GM18502 (cell line): Measurements from ENCODE around the gene ARHGAP30.
"Not testable (repeated sequence)": the region's sequence is repeated elsewhere in the genome, so short reads cannot be mapped to it uniquely, and the experiment has no call there.

Experiments
- ATAC-seq: cut with Tn5 transposase; IDR thresholded peaks from one replicate; pipeline ENCODE4 v1.9.1; 2021; ENCODE audit warnings: mild to moderate bottlenecking; ENCODE audit not compliant: unreplicated experiment, poor library complexity

The ARHGAP30 gene

DNA sequence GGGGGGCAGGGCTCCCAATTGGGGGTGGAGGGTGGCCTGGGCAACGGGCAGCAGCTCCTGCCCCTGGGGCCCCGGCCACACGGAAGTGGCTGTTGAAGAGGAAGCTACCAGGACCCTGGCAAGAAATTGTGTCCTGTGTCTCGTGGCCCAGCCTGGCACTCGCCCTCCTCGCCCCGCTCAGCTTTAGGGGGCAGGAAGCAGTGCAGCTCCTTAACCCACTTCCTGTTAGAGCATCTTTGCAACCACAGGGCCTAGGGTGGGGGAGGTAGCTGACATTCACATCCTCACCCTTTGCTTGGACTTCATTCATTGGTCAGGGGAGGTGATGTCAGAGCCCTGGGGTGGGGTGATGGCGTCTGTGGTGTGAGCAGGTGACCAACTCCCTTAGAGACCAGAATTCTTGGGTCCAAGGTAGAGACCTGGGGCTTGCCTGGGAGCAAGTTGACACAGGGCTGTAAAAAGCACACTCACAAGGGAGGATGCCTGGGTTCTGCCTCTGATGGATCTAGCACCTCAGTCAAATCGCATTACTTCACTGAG, at the start of gene ARHGAP30:
Gene ARHGAP30 (minus strand): TSS at position 161 of the 540 bp plus-strand sequence. CDS start 267 bp downstream, outside the sequence.
- peak; percentile 84 for ATAC-seq

DNA sequence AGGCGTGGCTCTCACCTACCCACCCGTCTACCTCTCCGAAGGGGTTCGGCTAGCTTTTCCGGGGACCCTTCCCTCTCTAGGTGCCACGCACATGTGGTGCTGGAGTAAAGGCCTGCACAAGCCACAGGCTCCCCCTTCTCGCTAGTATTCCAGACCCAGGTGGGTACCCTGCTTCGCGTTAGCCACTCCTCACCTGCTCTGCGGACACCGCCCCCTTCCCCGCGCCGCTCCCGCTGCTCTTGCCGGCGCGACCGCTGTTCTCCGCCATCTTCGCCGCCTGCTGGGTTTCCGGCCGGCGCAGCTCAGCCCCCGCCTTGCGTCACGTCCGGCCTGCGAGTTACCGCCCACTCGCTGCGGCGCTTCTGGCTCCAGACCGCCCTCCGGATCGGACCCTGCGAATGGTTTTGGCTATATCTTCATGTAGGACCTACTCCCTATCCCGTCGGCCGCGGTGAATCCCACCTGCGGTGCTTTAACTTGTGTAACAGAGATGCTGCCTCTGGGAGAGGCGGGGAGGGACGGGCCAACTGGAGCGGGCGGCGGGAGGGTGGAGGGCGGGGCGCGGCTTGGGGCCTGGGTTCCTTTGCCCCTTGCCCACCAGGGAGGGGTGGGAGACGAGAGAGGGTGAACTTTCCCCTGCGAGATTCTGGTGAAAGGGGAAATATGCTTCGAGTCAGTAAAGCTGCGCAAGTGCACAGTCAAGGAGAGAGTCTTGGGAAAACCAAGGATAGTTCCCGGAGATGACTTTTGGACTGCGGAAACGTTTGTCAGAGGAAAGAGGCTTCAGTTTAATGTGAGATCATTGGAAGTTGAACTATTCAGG, 48.3 kb upstream of the ARHGAP30 start, which contains the start of the genes NIT1 and PFDN2:
Gene NIT1 (plus strand): TSS at position 347 of the 823 bp plus-strand sequence. CDS start 72 bp downstream, at position 419.
Gene PFDN2 (minus strand): TSS at position 279 of the 823 bp plus-strand sequence. CDS start 11 bp downstream, at position 268.
- peak; percentile 80 for ATAC-seq

GRCh38 chr1:161115961-161116360, 46.3 kb upstream of the ARHGAP30 start:
- not testable (repeated sequence) for ATAC-seq

- no peak for ATAC-seq
These were observed 45.5 kb upstream of the ARHGAP30 start for GRCh38 chr1:161115132-161115711.

- no peak for ATAC-seq
These were observed 44.9 kb upstream of the ARHGAP30 start for GRCh38 chr1:161114556-161114955.

- no peak for ATAC-seq
These were observed 44.2 kb upstream of the ARHGAP30 start for GRCh38 chr1:161113915-161114314.

- no peak for ATAC-seq
These were observed 41.8 kb upstream of the ARHGAP30 start for GRCh38 chr1:161111527-161111926.

DNA sequence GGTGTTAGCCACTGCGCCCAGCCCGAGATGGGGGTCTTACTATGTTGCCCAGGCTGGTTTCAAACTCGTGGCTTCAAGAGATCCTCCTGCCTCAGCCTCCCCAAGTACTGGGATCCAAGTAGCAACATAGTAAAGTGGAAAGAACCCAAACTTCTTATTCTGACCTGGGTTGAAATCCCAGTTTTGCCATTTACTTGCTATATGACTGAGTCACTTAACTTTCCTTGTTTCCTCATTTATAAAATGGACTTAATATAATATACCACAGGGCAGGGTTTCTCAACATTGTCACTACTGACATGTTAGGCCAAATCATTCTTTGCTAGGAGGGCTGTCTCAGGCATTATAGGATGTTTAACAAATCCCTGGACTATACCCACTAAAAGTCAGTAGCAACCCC, 41.4 kb upstream of the ARHGAP30 start:
- ATAC-seq: no peak

DNA sequence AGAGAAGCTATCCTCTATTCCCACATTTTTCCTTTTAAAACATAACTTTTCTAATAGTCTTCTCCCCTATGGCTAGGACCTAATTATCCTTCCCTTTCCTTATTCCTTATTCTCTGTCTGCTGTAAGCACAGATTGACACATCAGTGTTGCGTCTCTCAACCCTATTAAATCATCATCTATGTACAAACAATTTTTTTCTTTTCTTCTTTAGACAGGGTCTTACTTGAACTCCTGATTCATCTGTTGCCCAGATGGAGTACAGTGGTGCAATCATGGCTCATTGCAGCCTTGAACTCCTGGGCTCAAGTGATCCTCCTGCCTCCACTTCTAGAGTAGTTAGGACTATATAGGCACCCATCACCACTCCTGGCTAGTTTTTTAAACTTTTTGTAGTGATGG, 36.7 kb upstream of the ARHGAP30 start:
- no peak for ATAC-seq

- ATAC-seq: no peak
These were observed 30.9 kb upstream of the ARHGAP30 start for GRCh38 chr1:161100556-161100955.

DNA sequence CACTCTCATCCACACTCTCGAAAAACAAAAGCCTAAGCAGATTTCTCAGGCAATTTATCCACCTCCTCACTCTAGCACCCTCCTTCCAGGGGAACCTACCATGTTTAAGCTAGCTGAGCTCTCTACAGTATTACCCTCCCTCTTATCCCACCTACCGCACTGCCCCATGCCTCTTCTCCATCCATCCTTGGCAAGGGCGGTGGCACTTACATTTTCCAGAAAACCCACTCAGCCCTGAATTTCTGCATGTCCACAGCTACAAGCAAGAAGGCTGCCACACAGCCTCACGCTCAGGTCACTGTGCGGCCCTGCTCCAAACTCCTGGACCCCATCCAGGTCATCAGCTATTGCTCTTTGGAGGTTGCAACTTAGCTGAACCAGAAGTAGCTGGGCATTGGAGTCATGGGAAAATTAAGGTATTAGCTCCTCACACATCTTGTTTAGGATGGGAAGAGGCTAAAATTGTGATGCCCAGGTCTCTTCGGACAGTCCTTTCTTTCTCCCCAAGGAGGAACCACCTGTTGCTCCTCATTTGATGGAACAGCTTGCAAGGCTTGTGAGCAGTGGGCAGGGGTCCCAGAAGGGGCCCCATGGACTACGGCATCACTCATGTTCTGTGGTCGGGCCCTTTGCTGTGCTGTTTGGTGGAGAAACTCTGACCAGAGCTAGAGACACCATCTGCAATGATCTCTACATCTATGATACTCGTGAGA, 29.6 kb upstream of the ARHGAP30 start:
- no peak for ATAC-seq

GRCh38 chr1:161098210-161099068, 28.7 kb upstream of the ARHGAP30 start, which contains the start of gene KLHDC9:
TSS of gene KLHDC9 (plus strand) at chr1:161098361. CDS start at chr1:161098536, 175 bp downstream.
- ATAC-seq: peak; percentile 66

DNA sequence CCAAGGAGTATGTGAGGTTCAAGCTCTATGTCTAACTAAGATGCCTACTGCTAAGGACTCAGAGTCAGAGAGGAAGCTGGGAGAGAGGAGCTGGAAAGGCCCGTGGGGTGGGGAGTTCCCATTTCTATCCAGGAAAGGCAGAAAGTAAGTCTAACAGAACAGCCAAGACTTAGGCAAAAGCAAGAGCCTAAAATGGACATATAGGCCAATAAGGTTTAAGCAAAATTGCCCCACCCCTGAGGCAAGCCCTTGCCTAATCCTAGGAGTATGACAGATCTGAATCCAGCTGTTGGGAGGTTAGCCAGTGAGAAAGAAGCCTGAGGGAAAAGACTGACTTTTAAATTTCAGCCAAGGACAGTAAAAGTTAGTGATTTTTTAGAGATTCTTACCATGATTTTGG, 26.8 kb upstream of the ARHGAP30 start:
- no peak for ATAC-seq

DNA sequence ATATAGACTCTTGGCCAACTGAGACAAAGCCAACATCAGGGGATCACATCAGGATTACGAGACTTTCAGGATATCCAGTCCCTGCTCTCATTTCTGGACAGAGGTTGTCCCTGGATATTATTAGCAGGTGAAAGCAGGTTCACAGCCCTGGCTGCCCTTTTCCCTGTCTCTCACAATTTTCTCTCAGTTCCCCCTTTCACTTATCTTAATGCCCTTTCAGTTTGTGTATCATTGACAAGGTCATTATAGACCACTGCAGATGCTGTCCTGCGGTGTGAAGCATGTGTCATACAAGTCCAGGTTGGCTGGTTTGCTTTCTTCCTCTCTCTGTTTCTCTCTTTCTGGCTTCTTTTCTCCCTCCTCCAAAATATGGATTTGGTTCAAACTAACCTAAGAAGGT, 26.3 kb upstream of the ARHGAP30 start:
- ATAC-seq: no peak

- no peak for ATAC-seq
These were observed 25.5 kb upstream of the ARHGAP30 start for GRCh38 chr1:161095230-161095629.

DNA sequence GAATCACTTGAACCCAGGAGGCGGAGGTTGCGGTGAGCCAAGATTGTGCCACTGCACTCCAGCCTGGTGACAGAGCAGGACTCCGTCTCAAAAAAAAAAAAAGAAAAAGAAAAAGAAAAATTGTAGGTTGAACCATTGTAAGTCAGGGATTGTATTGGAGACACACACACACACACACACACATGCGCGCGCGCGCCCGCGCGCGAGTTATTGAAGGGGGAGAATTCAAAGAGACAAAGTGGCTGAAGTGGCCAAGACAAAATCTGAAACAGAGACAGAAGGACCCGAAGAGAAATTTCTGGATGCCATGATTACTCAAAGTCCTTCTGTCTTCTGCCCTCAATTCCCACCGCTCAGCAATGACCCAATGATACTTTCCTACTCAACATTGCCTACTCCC, 24.8 kb upstream of the ARHGAP30 start:
- no peak for ATAC-seq

GRCh38 chr1:161092621-161093028, 22.9 kb upstream of the ARHGAP30 start:
- no peak for ATAC-seq

DNA sequence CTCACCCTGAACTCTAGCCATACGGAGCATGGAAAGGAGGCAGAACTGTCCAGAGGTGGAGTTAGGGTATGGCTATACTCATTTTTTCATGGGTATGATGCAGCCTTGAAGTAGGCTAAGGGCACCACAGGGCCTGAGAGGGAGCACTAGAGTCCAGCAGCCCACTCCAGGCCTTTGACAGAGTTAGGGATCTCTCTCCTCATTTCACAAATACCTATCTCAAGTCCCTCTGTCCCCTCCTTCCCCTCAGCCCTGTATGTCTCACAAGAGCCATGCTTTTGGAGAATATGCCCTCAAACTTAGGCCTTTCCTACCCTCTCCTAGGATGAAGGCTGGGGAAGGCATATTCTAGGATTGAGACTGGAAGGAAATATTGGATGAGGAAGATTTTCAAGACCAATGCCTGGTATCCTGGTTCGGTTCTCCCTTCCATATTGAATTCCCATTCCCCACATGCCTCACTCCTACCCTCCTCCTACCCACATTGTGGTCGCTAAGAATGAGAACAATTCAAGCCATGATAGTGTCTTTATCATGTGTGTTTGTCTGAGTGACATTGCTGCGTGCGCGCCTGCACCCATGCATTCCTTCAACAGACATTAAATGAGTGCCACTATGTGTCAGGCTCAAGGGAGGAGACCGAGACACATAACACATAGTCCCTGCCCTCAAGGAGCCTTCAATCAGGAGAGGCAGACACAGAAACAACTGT, 22.3 kb upstream of the ARHGAP30 start:
- no peak for ATAC-seq

- no peak for ATAC-seq
These were observed 21.4 kb upstream of the ARHGAP30 start for GRCh38 chr1:161091093-161091492.
